ENCODE measurements around the gene PGA4.
"Not testable (repeated sequence)": the region's sequence is repeated elsewhere in the genome, so short reads cannot be mapped to it uniquely, and the experiment has no call there.

PGA4 gene

GRCh38 chr11:61222047-61222446, at the start of gene PGA4:
Gene PGA4 (plus strand): TSS chr11:61222347. CDS start chr11:61222401, 54 bp downstream.
- DNase-seq, result not testable (repeated sequence)

GRCh38 chr11:61172356-61172755, 49.8 kb upstream of the PGA4 start:
- no peak for DNase-seq

GRCh38 chr11:61172888-61173287, 49.3 kb upstream of the PGA4 start:
- no peak for DNase-seq

- DNase-seq, result no peak
Measured at GRCh38 chr11:61173456-61173855, 48.7 kb upstream of the PGA4 start.

GRCh38 chr11:61174273-61174672, 47.9 kb upstream of the PGA4 start:
- no peak for DNase-seq

- DNase-seq, result no peak
Measured at GRCh38 chr11:61174949-61175348, 47.2 kb upstream of the PGA4 start.

GRCh38 chr11:61176446-61176845, 45.7 kb upstream of the PGA4 start:
- DNase-seq, result no peak

- DNase-seq, result not testable (repeated sequence)
Measured at GRCh38 chr11:61180205-61180604, 41.9 kb upstream of the PGA4 start.

- DNase-seq, result no peak
Measured at GRCh38 chr11:61181489-61181888, 40.7 kb upstream of the PGA4 start.

GRCh38 chr11:61183645-61184044, 38.5 kb upstream of the PGA4 start:
- no peak for DNase-seq

GRCh38 chr11:61186504-61186903, 35.6 kb upstream of the PGA4 start:
- DNase-seq, result no peak

GRCh38 chr11:61187505-61188130, 34.5 kb upstream of the PGA4 start:
- DNase-seq, result peak; percentile 87

GRCh38 chr11:61189933-61190332, 32.2 kb upstream of the PGA4 start:
- DNase-seq, result no peak

- peak; percentile 75 for DNase-seq
Measured at GRCh38 chr11:61193596-61193995, 28.6 kb upstream of the PGA4 start.

GRCh38 chr11:61194169-61194671, 27.9 kb upstream of the PGA4 start:
- DNase-seq, result no peak

GRCh38 chr11:61194981-61195695, 27.0 kb upstream of the PGA4 start:
- DNase-seq, result no peak

- DNase-seq, result no peak
Measured at GRCh38 chr11:61195719-61196118, 26.4 kb upstream of the PGA4 start.

GRCh38 chr11:61198361-61198760, 23.8 kb upstream of the PGA4 start:
- DNase-seq, result no peak

GRCh38 chr11:61198948-61199523, 23.1 kb upstream of the PGA4 start:
- DNase-seq, result no peak

GRCh38 chr11:61201476-61201875, 20.7 kb upstream of the PGA4 start:
- DNase-seq, result no peak

GRCh38 chr11:61202950-61203746, 19.0 kb upstream of the PGA4 start, which contains the start of gene PGA3:
Gene PGA3 (plus strand): TSS chr11:61203515. CDS start chr11:61203565, 50 bp downstream.
- not testable (repeated sequence) for DNase-seq

- not testable (repeated sequence) for DNase-seq
Measured at GRCh38 chr11:61203873-61204272, 18.3 kb upstream of the PGA4 start.

- peak; percentile 19 for DNase-seq
Measured at GRCh38 chr11:61204502-61205059, 17.6 kb upstream of the PGA4 start.

Data from NCI-H1092 (cell line).